GM19025 (cell line): ENCODE measurements around the gene RIMS3.

ENCODE experiments used
- ATAC-seq: cut with Tn5 transposase; IDR thresholded peaks from one replicate; pipeline ENCODE4 v1.9.1; 2021; ENCODE audit warnings: mild to moderate bottlenecking, low read depth, moderate library complexity; ENCODE audit not compliant: unreplicated experiment

Gene RIMS3

GRCh38 chr1:40691538-40692428, 26.3 kb upstream of the RIMS3 start, which contains the start of gene NFYC:
Gene NFYC (plus strand): TSS chr1:40691704. CDS start chr1:40738844, 47,140 bp downstream.
- ATAC-seq: peak; percentile 75

GRCh38 chr1:40690771-40691537, 25.5 kb upstream of the RIMS3 start:
- no peak for ATAC-seq

GRCh38 chr1:40689737-40690136, 24.3 kb upstream of the RIMS3 start:
- ATAC-seq: no peak

- no peak for ATAC-seq
Observed at GRCh38 chr1:40687661-40688060, 22.2 kb upstream of the RIMS3 start.

GRCh38 chr1:40687059-40687458, 21.6 kb upstream of the RIMS3 start:
- ATAC-seq: no peak

GRCh38 chr1:40684669-40685068, 19.2 kb upstream of the RIMS3 start:
- no peak for ATAC-seq

- ATAC-seq: no peak
Observed at GRCh38 chr1:40679165-40679953, 13.9 kb upstream of the RIMS3 start.

- ATAC-seq: no peak
Observed at GRCh38 chr1:40676501-40676900, 11.0 kb upstream of the RIMS3 start.

GRCh38 chr1:40673452-40673851, 8.0 kb upstream of the RIMS3 start:
- ATAC-seq: no peak

- peak; percentile 57 for ATAC-seq
Observed at GRCh38 chr1:40668769-40669525, 3.5 kb upstream of the RIMS3 start.

GRCh38 chr1:40664791-40665190, 691 bp downstream of the RIMS3 start:
- ATAC-seq: no peak

GRCh38 chr1:40664167-40664537, 1.3 kb downstream of the RIMS3 start:
- ATAC-seq: no peak

GRCh38 chr1:40663324-40664166, 1.9 kb downstream of the RIMS3 start:
- ATAC-seq: no peak

GRCh38 chr1:40662864-40663263, 2.6 kb downstream of the RIMS3 start:
- ATAC-seq: no peak

GRCh38 chr1:40662151-40662550, 3.3 kb downstream of the RIMS3 start:
- no peak for ATAC-seq

- ATAC-seq: no peak
Observed at GRCh38 chr1:40661678-40662077, 3.8 kb downstream of the RIMS3 start.

- no peak for ATAC-seq
Observed at GRCh38 chr1:40659649-40659947, 5.9 kb downstream of the RIMS3 start.

GRCh38 chr1:40658751-40659648, 6.5 kb downstream of the RIMS3 start:
- ATAC-seq: no peak
